K562 (cell line): Measurements from ENCODE around the gene ATP6V0C. TPM values are rescaled to one million over a fixed set of nuclear protein-coding genes. Genes with fewer than 3 reads are reported as not detected.
A peak's percentile ranks its signal among the peaks of the same experiment; 100 is the strongest.

Source experiments
- ARNT ChIP-seq, 2 experiments: fragments of 450-650 bp; IDR thresholded peaks; 2 replicates each; pipeline ENCODE4 v1.6.1; 2016; ENCODE audit warnings: mild to moderate bottlenecking in 1 of 2
- BCL6 ChIP-seq: fragments of 250-450 bp; sonication (Bioruptor Pico); IDR thresholded peaks from 2 replicates; pipeline ENCODE4 v1.4.0; 2020
- CBX1 ChIP-seq: sonication (generic); IDR thresholded peaks from 2 replicates; pipeline ENCODE4 v1.6.1; 2016; ENCODE audit warnings: antibody characterized with exemption, low read depth, mild to moderate bottlenecking
- CEBPG ChIP-seq, 3 experiments: fragments of 200-800 bp in 1 of 3; sonication (Bioruptor generic) in 1 of 3; sonication (generic) in 1 of 3; formaldehyde crosslinking in 1 of 3; IDR thresholded peaks in 2 of 3; conservative IDR thresholded peaks in 1 of 3; 2 replicates each; pipeline versions ENCODE4 v1.6.1 to v1.8.0; 2016 to 2022; ENCODE audit warnings: missing compliant biosample characterization in 2 of 3, missing genetic modification characterization in 2 of 3, mild to moderate bottlenecking in 1 of 3, missing genetic modification reagents in 1 of 3
- EGR1 ChIP-seq: fragments of 450-650 bp; conservative IDR thresholded peaks from 2 replicates; pipeline ENCODE4 v1.6.1; 2017; ENCODE audit warnings: mild to moderate bottlenecking
- FOS ChIP-seq: IDR thresholded peaks from 3 replicates; pipeline ENCODE4 v1.6.1; 2011; ENCODE audit not compliant: insufficient read length; ENCODE audit errors: extremely low read depth
- HNRNPL ChIP-seq: fragments of 200-400 bp; formaldehyde crosslinking; IDR thresholded peaks from 2 replicates; pipeline ENCODE4 v1.6.1; 2017; ENCODE audit warnings: low read depth, mild to moderate bottlenecking, low read length
- HNRNPLL ChIP-seq: fragments of 200-400 bp; formaldehyde crosslinking; IDR thresholded peaks from 2 replicates; pipeline ENCODE4 v1.6.1; 2017; ENCODE audit warnings: low read length, low read depth, mild to moderate bottlenecking; ENCODE audit not compliant: poor library complexity, severe bottlenecking
- KAT2B ChIP-seq: IDR thresholded peaks from one replicate; pipeline ENCODE4 v1.6.1; 2012; ENCODE audit warnings: low read depth, mild to moderate bottlenecking, control low read depth, inconsistent platforms, low read length, moderate library complexity
- KDM4B ChIP-seq, 2 experiments: fragments of 450-650 bp in 1 of 2; sonication (generic) in 1 of 2; IDR thresholded peaks; 2 replicates each; pipeline ENCODE4 v1.6.1; 2016 to 2017; ENCODE audit warnings: borderline replicate concordance in 2 of 2, antibody characterized with exemption in 1 of 2, low read depth in 1 of 2, mild to moderate bottlenecking in 1 of 2
- MYNN ChIP-seq, 2 experiments: sonication (generic); formaldehyde crosslinking in 1 of 2; IDR thresholded peaks; 2 replicates each; pipeline versions ENCODE4 v1.5.0 to v1.6.1; 2016 to 2020; ENCODE audit warnings: antibody characterized with exemption in 1 of 2, missing genetic modification reagents in 1 of 2
- SMARCE1 ChIP-seq: fragments of 450-650 bp; IDR thresholded peaks from 2 replicates; pipeline ENCODE4 v1.7.1; 2016; ENCODE audit warnings: mild to moderate bottlenecking
- TSC22D4 ChIP-seq: fragments of 450-650 bp; IDR thresholded peaks from 2 replicates; pipeline ENCODE4 v1.6.1; 2016; ENCODE audit warnings: missing genetic modification characterization, missing biosample characterization, control low read depth
- ZNF589 ChIP-seq: fragments of 200-800 bp; sonication (Bioruptor generic); IDR thresholded peaks from 2 replicates; pipeline ENCODE4 v1.6.1; 2016; ENCODE audit warnings: low read depth, missing genetic modification characterization, missing compliant biosample characterization
- polyA plus RNA-seq, 8 experiments: library from polyadenylated mRNA; depleted of rRNA in 4 of 8; stranded (reverse) in 5 of 8; unstranded in 3 of 8; fragments of >200 nt; fragmentation: Nextera tagmentation in 2 of 8; fragmentation: Illumina TruSeq in 1 of 8; extraction: Ambion mirVana in 2 of 8; extraction: Trizol in 1 of 8; gene quantifications; 2 replicates each; pipeline versions ENCODE4 v1.2.1 to v1.2.3, GENCODE V29; 2011 to 2014; ENCODE audit warnings: inconsistent platforms in 1 of 8, missing spikeins in 1 of 8
- total RNA-seq, 7 experiments: library from RNA; depleted of rRNA in 6 of 7; stranded (reverse); fragments of >200 nt in 6 of 7; fragmentation: Illumina TruSeq in 2 of 7; extraction: Trizol in 2 of 7; gene quantifications; 2 replicates each; pipeline versions ENCODE4 v1.2.1 to v1.2.3, GENCODE V29; 2011 to 2021; ENCODE audit warnings: low replicate concordance in 1 of 7
- TF ChIP-seq, protein P1 (sequence below): sonication (generic); formaldehyde crosslinking; IDR thresholded peaks from 2 replicates; pipeline ENCODE4 v1.8.0; 2022; ENCODE audit warnings: mild to moderate bottlenecking, missing genetic modification reagents
- TF ChIP-seq, protein P2 (sequence below): fragments of 450-650 bp; IDR thresholded peaks from 2 replicates; pipeline ENCODE4 v1.6.1; 2018; ENCODE audit warnings: mild to moderate bottlenecking, low read depth; ENCODE audit not compliant: partially characterized antibody
- TF ChIP-seq, protein P3 (sequence below): fragments of 250-450 bp; sonication (Bioruptor Pico); IDR thresholded peaks from 2 replicates; pipeline ENCODE4 v1.5.0; 2020; ENCODE audit warnings: mild to moderate bottlenecking, borderline replicate concordance
- TF ChIP-seq, protein P4 (sequence below): fragments of 200-800 bp; sonication (Bioruptor generic); IDR thresholded peaks from 2 replicates; pipeline ENCODE4 v1.6.1; 2017; ENCODE audit warnings: missing genetic modification characterization, missing compliant biosample characterization

Gene ATP6V0C
- total and polyA plus RNA-seq, 9 of the 15 experiments (the other 6 are each of a cell fraction or from before 2014, with no cell fraction given), result 2.9 to 228 (median 22.7) TPM

DNA sequence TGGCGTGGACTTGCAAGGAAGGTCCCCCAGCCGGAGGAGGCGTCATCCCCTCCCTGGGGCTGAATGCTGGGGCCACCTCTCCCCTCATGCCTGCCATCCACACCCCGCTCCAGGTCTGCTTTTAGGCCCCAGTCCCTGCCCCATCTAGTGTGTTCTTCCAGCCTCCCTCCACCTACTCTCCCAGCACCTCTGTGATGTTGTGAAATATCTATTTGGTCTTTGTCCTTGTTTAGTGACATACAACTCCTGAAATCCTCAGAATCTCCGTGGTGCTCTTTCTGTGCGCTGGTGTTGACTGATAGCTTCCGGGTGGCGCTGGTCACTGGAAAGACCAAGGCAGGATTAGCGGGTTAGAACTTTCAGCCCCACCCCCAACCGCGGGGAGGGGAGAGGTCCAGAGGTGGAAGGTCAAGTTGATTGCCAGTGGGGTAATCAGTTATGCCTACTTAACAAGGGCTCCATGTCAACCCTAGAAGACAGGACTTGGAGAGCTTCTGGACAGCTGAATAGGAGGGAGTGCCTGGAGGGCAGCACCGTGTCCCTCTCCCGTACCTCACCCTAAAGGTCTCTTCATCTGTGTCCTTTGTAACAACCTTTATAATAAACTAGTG, 28.7 kb upstream of the ATP6V0C start (continued):
- TF ChIP-seq, protein P1, sequence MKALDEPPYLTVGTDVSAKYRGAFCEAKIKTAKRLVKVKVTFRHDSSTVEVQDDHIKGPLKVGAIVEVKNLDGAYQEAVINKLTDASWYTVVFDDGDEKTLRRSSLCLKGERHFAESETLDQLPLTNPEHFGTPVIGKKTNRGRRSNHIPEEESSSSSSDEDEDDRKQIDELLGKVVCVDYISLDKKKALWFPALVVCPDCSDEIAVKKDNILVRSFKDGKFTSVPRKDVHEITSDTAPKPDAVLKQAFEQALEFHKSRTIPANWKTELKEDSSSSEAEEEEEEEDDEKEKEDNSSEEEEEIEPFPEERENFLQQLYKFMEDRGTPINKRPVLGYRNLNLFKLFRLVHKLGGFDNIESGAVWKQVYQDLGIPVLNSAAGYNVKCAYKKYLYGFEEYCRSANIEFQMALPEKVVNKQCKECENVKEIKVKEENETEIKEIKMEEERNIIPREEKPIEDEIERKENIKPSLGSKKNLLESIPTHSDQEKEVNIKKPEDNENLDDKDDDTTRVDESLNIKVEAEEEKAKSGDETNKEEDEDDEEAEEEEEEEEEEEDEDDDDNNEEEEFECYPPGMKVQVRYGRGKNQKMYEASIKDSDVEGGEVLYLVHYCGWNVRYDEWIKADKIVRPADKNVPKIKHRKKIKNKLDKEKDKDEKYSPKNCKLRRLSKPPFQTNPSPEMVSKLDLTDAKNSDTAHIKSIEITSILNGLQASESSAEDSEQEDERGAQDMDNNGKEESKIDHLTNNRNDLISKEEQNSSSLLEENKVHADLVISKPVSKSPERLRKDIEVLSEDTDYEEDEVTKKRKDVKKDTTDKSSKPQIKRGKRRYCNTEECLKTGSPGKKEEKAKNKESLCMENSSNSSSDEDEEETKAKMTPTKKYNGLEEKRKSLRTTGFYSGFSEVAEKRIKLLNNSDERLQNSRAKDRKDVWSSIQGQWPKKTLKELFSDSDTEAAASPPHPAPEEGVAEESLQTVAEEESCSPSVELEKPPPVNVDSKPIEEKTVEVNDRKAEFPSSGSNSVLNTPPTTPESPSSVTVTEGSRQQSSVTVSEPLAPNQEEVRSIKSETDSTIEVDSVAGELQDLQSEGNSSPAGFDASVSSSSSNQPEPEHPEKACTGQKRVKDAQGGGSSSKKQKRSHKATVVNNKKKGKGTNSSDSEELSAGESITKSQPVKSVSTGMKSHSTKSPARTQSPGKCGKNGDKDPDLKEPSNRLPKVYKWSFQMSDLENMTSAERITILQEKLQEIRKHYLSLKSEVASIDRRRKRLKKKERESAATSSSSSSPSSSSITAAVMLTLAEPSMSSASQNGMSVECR (CRISPR knock-in tag), result no peak
- TF ChIP-seq TSC22D4 (no peak), CEBPG (CRISPR knock-in tag; IDR thresholded peaks at IDR 0.05) (no peak), CEBPG (tag; conservative IDR thresholded peaks at IDR 0.05 in 1 of 2, IDR thresholded peaks at IDR 0.05 in 1 of 2) (peak in 1 of 2 experiments; percentile 83; a peak in 2 of 4 replicates), KAT2B (no peak), SMARCE1 (no peak), BCL6 (CRISPR knock-in tag) (no peak), EGR1 (no peak), ARNT (IDR thresholded peaks at IDR 0.05) (no peak), MYNN (IDR thresholded peaks at IDR 0.05) (no peak), MYNN (CRISPR knock-in tag; IDR thresholded peaks at IDR 0.05) (no peak), CBX1 (no peak), HNRNPLL (no peak), HNRNPL (no peak), KDM4B (IDR thresholded peaks at IDR 0.05; ENCODE audit: borderline replicate concordance in 2 of 2, low read depth in 1 of 2) (no peak), FOS (no peak), ZNF589 (CRISPR knock-in tag) (0 out of 2 replicates have a peak, but pooled peaks have one; percentile 31)
- TF ChIP-seq, protein P2, sequence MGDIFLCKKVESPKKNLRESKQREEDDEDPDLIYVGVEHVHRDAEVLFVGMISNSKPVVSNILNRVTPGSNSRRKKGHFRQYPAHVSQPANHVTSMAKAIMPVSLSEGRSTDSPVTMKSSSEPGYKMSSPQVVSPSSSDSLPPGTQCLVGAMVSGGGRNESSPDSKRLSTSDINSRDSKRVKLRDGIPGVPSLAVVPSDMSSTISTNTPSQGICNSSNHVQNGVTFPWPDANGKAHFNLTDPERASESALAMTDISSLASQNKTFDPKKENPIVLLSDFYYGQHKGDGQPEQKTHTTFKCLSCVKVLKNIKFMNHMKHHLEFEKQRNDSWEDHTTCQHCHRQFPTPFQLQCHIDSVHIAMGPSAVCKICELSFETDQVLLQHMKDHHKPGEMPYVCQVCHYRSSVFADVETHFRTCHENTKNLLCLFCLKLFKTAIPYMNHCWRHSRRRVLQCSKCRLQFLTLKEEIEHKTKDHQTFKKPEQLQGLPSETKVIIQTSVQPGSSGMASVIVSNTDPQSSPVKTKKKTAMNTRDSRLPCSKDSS, result no peak
- TF ChIP-seq, protein P3, sequence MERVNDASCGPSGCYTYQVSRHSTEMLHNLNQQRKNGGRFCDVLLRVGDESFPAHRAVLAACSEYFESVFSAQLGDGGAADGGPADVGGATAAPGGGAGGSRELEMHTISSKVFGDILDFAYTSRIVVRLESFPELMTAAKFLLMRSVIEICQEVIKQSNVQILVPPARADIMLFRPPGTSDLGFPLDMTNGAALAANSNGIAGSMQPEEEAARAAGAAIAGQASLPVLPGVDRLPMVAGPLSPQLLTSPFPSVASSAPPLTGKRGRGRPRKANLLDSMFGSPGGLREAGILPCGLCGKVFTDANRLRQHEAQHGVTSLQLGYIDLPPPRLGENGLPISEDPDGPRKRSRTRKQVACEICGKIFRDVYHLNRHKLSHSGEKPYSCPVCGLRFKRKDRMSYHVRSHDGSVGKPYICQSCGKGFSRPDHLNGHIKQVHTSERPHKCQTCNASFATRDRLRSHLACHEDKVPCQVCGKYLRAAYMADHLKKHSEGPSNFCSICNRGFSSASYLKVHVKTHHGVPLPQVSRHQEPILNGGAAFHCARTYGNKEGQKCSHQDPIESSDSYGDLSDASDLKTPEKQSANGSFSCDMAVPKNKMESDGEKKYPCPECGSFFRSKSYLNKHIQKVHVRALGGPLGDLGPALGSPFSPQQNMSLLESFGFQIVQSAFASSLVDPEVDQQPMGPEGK (CRISPR knock-in tag), result no peak
- TF ChIP-seq, protein P4, sequence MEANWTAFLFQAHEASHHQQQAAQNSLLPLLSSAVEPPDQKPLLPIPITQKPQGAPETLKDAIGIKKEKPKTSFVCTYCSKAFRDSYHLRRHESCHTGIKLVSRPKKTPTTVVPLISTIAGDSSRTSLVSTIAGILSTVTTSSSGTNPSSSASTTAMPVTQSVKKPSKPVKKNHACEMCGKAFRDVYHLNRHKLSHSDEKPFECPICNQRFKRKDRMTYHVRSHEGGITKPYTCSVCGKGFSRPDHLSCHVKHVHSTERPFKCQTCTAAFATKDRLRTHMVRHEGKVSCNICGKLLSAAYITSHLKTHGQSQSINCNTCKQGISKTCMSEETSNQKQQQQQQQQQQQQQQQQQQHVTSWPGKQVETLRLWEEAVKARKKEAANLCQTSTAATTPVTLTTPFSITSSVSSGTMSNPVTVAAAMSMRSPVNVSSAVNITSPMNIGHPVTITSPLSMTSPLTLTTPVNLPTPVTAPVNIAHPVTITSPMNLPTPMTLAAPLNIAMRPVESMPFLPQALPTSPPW (CRISPR knock-in tag), result peak; percentile 54
